HG03064 (cell line): ENCODE measurements around the gene ADGRD1.
"Not testable (repeated sequence)": the region's sequence is repeated elsewhere in the genome, so short reads cannot be mapped to it uniquely, and the experiment has no call there.

ENCODE experiments used
- ATAC-seq: cut with Tn5 transposase; IDR thresholded peaks from one replicate; pipeline ENCODE4 v1.9.1; 2021; ENCODE audit warnings: low read depth; ENCODE audit not compliant: unreplicated experiment

Gene ADGRD1

GRCh38 chr12:131066886-131067490, 113.3 kb downstream of the ADGRD1 start:
- no peak for ATAC-seq

DNA sequence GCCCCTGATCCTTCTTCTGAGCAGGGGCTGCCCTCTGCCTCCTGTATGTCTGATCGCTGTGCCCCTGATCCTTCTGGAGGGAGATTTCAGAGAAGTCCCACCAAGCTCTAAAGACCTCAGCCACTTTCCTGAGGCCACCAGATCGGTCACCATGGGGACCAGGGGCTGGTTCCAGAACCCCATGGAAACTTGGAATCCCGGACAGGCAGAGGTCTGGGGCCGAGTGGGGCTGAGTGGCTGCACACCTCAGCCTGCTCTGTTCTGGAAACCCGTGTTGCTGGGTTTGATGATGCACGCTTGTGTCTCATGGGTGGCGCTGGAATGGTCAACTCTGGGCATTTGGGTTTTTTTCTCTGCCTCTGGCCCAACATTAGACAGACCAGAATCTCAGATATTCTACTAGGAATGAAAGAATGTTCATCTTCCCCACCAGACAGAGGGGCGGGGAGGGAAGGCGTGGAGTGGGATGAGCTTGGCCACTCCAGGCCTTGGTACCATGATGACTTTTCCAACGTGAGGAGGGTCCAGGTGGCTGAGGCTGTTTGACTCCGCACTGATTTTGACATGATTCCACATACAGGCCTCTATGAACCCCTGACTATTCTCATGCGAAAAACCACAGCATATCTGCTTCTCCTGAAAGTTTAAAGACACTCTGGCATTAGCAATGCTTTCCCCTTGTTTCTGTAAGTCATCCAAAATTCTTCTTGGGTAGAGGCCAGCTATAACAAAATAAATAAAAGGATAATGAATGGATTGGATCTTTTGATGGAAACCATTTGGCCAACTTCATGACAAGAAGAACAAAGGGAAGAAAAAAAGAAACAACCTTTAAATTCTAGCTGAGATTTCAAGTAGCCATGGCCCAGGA, 114.5 kb downstream of the ADGRD1 start:
- no peak for ATAC-seq

GRCh38 chr12:131068926-131069720, 115.4 kb downstream of the ADGRD1 start:
- not testable (repeated sequence) for ATAC-seq

GRCh38 chr12:131070136-131070535, 116.4 kb downstream of the ADGRD1 start:
- ATAC-seq: not testable (repeated sequence)

- not testable (repeated sequence) for ATAC-seq
These were observed 117.0 kb downstream of the ADGRD1 start for GRCh38 chr12:131070668-131071067.

DNA sequence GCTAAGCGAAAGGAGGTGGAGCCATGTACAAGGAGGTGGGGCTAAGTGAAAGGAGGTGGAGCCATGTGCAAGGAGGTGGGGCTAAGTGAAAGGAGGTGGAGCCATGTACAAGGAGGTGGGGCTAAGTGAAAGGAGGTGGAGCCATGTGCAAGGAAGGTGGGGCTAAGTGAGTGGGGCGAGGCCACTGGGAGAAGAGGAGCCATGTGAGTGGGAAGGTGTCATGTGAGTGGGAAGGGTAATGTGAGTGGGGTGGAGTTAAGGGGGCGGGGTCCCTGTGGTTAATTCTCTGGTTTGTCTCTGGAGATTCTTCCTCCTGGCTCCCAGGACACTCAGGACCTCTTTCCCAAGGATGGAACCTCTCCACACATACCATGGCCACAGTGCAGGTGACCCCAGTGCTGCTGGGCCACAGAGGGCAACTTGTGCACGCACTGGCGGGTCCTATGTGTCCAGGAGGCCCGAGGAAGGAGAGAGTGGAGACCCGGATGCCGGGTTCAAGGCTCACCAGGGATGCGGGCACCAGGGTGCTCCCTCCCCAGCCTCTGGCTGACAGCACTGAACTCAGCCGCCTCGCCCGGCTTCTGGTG, 117.6 kb downstream of the ADGRD1 start:
- not testable (repeated sequence) for ATAC-seq

DNA sequence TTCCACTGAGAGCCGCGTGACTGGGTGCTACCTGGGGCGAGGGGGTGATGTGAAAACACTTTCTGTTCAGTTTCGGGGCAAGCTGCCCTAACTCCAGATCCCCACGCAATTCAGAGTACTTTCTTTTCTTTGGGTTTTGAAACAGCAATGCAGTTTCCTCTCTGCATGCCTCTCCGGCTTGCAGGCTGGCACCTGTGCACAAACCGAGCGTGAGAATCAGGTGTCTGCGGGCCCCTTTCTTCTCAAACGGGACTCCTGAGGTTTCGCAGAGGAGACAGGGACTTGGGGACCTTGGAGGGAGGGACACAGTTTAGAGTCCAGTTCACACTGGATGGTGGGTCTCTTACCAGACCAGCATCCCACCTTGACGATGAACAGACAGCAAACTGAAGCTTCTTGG, 118.2 kb downstream of the ADGRD1 start:
- ATAC-seq: not testable (repeated sequence)

DNA sequence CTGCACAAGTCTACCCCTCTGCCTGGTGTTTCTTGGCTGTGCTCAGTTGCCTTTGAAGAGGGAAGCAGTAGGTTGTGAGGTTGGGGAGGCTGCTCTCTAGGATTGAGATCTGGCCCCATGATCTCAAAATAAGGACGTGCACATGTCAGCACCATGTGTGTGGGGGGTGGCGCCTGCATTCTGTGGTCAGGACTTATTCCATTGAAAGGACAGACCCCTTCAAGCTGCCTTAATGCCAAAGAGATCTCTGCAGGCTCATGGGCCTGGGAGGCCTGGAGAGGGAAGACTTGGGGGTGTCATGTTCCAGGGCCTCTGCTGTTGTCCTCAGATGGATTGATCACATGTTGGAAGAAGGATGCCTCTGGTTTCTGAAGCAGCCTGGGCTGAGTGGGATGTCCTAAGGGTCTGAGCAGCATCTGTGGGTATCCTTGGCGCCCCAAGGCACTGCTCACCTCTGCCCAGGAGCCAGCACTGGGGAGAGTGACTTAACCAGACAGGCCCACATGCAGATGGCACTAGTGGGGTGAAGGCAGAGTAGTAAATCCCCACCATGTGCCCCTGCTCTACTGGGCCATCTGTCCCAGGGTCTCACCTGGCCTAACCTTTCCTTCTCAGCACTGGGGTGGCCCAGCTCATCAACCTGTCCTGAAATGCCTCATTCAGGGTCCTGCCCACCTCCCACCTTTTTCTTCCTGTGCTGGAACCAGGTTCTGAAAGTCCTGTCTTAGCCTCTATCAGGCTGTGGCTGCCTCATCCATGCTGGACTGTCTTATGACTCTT, 118.9 kb downstream of the ADGRD1 start:
- no peak for ATAC-seq

DNA sequence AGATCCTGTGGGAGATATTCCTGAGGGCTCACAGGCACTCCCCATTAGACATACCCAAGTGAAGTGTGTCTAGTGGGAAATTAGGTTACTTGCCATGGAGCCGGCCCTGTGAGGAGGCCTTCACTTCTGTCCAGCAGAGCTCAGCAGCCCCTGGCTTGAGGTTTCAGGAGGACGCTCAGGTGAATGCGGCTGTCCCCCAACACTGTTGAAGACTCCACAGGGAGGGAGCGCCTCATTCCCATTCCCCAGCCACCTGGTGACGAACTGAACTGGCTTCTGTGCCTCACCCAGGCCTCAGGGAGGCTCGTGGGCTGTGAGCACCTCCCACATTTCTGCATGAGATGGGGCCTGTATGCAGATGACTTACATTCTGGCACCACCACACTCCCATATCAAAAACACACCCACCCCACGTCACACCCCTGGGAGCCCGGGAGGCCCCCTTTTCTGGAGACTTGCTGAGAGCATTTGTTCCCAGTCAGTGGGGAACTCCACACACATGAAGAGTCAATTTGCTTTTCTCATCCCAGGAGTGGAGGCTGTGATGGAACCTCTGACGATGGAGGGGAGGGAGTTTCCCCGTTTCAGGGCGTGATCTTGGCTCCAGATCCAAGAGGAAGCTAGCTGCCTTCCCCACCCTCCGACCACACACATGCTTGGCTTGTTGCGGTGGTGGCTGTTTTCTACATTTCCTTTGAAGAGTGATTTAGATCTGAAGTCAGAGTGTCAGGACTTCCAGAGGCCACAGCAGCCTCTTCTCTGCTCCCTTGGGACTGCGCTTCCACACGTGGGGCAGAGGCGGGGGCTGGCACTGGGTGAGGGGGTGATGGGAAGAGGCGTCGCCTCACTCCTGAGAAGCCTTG, 120.7 kb downstream of the ADGRD1 start:
- ATAC-seq: no peak

DNA sequence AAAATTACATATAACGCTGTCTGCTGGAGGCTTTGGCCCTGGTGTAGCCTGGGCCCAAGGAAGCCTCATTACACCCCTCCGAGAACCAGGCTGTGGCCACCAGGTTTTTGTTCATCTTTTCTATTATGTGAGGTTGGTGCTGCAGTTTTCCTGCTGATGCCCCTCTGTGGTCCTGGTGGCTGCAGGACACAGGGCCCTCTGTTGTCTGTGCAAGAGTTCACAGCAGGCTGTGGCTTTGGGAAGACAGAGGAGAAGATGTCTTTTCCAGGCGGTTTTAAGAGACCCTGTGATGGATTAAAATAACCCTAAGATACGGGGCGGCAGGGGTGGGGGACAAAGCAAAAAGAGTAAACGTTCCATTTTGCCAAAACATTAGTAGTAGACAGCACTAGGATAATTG, 121.5 kb downstream of the ADGRD1 start:
- no peak for ATAC-seq

DNA sequence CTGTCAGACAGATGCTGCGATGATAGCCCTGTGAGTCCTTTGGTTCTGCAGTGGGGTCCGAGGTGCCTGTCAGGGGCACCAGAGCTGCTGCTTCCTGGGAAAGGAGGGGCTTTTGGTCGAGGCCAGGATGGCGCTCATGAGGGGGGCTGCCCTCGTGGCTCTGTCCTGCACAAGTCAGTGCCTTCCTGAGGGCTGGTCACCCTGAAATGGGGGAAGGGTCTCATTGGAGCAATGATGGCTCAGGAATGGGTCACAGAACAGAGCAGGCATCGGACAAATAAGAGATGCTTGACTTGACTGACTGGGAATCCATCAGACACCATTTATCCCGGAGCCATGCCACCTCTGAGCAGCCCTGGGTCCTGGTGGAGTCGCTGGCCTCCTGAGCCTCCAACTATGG, 121.9 kb downstream of the ADGRD1 start:
- no peak for ATAC-seq

DNA sequence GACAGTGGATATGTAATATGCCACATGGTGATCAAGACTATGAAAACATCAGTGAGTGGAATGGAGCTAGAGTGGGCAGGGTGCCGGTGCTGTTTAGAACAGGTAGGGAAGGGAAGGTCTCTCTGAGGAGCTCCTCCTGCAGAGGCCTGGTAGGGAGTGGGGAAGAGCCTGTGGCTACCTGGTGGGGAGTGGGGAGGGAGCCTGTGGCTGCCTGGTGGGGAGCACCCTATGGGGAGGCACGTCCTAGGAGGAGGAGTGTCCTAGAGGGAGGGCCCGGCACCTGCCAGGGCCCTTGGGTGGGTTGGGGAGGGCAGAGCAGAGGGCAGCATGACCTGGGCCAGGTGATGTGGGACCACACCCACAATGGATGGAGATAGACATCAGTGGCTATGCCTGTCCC, 122.6 kb downstream of the ADGRD1 start:
- no peak for ATAC-seq

GRCh38 chr12:131076791-131077747, 123.4 kb downstream of the ADGRD1 start:
- no peak for ATAC-seq

DNA sequence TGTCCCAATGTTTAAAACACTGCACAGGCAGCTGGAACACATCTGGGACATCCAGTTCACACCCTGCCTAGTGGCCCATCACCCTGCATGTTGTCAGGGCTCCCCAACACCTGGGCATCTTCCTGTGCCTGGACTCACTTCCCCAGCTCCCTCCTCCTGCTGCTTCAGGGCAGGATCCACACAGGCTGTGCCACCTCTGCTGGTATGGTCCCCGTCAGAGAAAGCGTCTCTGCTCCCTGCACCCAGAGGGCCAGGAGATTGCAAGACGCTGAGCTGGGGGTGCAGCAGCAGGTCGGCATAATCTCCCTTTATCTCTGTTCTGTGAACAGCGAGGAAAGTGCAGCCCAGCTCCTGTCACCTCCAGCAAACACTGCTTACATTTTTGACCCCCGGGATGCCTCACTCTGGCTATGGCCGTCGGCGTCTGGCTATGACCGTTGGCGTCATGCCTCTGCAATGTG, 124.3 kb downstream of the ADGRD1 start:
- ATAC-seq: no peak

DNA sequence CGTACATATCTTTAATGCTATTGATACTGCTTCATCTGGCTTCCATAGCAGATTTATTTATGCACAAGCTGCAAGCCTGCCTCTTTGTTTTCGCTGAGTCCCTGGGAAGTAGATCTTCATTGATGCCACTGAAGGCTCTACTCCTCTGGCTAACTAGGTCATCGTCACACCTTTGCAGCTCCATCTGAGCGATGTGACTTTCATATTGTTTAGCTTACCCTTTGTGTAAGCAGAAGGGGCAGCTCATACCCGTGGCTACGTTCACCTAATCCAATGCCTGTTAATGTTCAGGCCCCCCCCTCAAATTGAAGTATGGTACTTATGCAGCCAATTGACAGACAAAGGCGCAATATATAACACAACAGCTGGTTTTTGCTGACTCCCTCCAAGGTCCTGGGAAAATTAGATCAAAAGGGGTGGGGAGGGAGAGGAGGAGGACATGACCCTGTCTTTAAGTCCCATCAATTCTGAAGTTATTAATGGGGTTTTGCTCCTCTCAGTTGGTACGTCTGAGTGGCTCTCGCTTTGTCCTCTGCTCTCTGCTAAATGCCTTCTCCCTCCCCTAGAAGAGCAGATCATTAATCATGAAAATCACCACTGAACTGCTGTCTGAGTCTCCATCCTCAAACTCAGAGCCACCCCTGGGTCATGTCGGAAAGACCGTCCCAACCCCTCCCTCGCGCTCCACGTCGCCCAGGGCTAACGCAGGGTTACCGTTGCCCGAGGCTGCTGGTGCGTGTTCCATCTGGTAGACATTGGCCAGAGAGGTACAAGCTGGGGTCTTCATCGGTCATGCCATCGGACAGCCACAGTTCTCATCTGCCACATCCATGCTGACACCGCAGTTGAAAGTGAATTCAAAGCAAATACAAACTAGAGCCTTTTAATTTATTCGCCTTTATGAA, 128.8 kb downstream of the ADGRD1 start:
- no peak for ATAC-seq

GRCh38 chr12:131084341-131085011, 130.8 kb downstream of the ADGRD1 start:
- no peak for ATAC-seq
